SK-N-SH treated with all-trans-retinoic acid at 6 μM for 48 hours (cell line): ENCODE results near the gene CTDNEP1.
A peak's percentile ranks its signal among the peaks of the same experiment; 100 is the strongest.

Source experiments
- ATAC-seq: fragments of 200-7000 bp; cut with Tn5 transposase; 3 replicates; pipeline ENCODE4 v1.9.1; 2020; ENCODE audit warnings: mild to moderate bottlenecking, moderate library complexity
- ARNTL ChIP-seq: fragments of 450-650 bp; formaldehyde crosslinking; IDR thresholded peaks from 2 replicates; pipeline ENCODE4 v1.5.0; 2020; ENCODE audit warnings: low read depth, mild to moderate bottlenecking, moderate library complexity, borderline replicate concordance
- BACH2 ChIP-seq: fragments of 250-450 bp; sonication (Bioruptor Pico); IDR thresholded peaks from 2 replicates; pipeline ENCODE4 v1.9.0; 2021; ENCODE audit warnings: mild to moderate bottlenecking, borderline replicate concordance
- ESRRG ChIP-seq: fragments of 250-450 bp; sonication (Bioruptor Pico); IDR thresholded peaks from 2 replicates; pipeline ENCODE4 v1.6.1; 2021; ENCODE audit warnings: mild to moderate bottlenecking
- ISL1 ChIP-seq: fragments of 250-450 bp; sonication (Bioruptor Pico); IDR thresholded peaks from 2 replicates; pipeline ENCODE4 v2.1.2; 2022; ENCODE audit warnings: mild to moderate bottlenecking, moderate library complexity
- PATZ1 ChIP-seq: fragments of 250-450 bp; sonication (Bioruptor Pico); IDR thresholded peaks from 2 replicates; pipeline ENCODE4 v1.8.0; 2020; ENCODE audit warnings: mild to moderate bottlenecking, moderate library complexity, borderline replicate concordance
- POU6F1 ChIP-seq: fragments of 250-450 bp; sonication (Bioruptor Pico); IDR thresholded peaks from 2 replicates; pipeline ENCODE4 v1.8.0; 2021; ENCODE audit warnings: low read depth, mild to moderate bottlenecking, moderate library complexity, borderline replicate concordance
- PPARA ChIP-seq: fragments of 250-450 bp; sonication (Bioruptor Pico); IDR thresholded peaks from 2 replicates; pipeline ENCODE4 v1.5.0; 2020; ENCODE audit warnings: mild to moderate bottlenecking, borderline replicate concordance
- RARB ChIP-seq: fragments of 250-450 bp; sonication (Bioruptor Pico); IDR thresholded peaks from 2 replicates; pipeline ENCODE4 v1.8.0; 2021; ENCODE audit warnings: mild to moderate bottlenecking, moderate library complexity
- TOX ChIP-seq: fragments of 250-450 bp; sonication (Bioruptor Pico); IDR thresholded peaks from 2 replicates; pipeline ENCODE4 v1.8.0; 2021; ENCODE audit warnings: mild to moderate bottlenecking, moderate library complexity, borderline replicate concordance
- TSHZ2 ChIP-seq: fragments of 250-450 bp; sonication (Bioruptor Pico); IDR thresholded peaks from 2 replicates; pipeline ENCODE4 v1.5.0; 2020; ENCODE audit warnings: mild to moderate bottlenecking, moderate library complexity
- ZC3H10 ChIP-seq: fragments of 250-450 bp; sonication (Bioruptor Pico); IDR thresholded peaks from 2 replicates; pipeline ENCODE4 v1.5.1; 2021; ENCODE audit warnings: mild to moderate bottlenecking, moderate library complexity
- ZFP3 ChIP-seq: fragments of 250-450 bp; sonication (Bioruptor Pico); IDR thresholded peaks from 2 replicates; pipeline ENCODE4 v1.5.0; 2020; ENCODE audit warnings: mild to moderate bottlenecking, moderate library complexity
- ZFP30 ChIP-seq: fragments of 450-650 bp; formaldehyde crosslinking; IDR thresholded peaks from 2 replicates; pipeline ENCODE4 v1.5.0; 2022; ENCODE audit warnings: mild to moderate bottlenecking, moderate library complexity
- ZNF565 ChIP-seq: fragments of 450-650 bp; formaldehyde crosslinking; conservative IDR thresholded peaks from 2 replicates; pipeline ENCODE4 v1.5.0; 2020; ENCODE audit warnings: low read depth, mild to moderate bottlenecking, moderate library complexity
- ZNF70 ChIP-seq: fragments of 450-650 bp; formaldehyde crosslinking; IDR thresholded peaks from 2 replicates; pipeline ENCODE4 v1.5.0; 2020; ENCODE audit warnings: mild to moderate bottlenecking, moderate library complexity
- ZNF8 ChIP-seq: fragments of 450-650 bp; formaldehyde crosslinking; IDR thresholded peaks from 2 replicates; pipeline ENCODE4 v1.5.0; 2020; ENCODE audit warnings: mild to moderate bottlenecking, moderate library complexity
- TF ChIP-seq, protein P1 (sequence below): fragments of 250-450 bp; sonication (Bioruptor Pico); IDR thresholded peaks from 2 replicates; pipeline ENCODE4 v1.5.1; 2020; ENCODE audit warnings: low read depth, mild to moderate bottlenecking, moderate library complexity
- TF ChIP-seq, protein P2 (sequence below): fragments of 250-450 bp; sonication (Bioruptor Pico); IDR thresholded peaks from 2 replicates; pipeline ENCODE4 v1.5.1; 2021; ENCODE audit warnings: mild to moderate bottlenecking, moderate library complexity

Gene CTDNEP1

GRCh38 chr17:7254511-7254910 is 3.0 kb upstream of the CTDNEP1 start:
- ATAC-seq: no peak
- TF ChIP-seq BACH2: no peak
- no peak for TF ChIP-seq ZNF8 (CRISPR knock-in tag)
- TF ChIP-seq POU6F1 (CRISPR knock-in tag): no peak
- TF ChIP-seq, protein P1, sequence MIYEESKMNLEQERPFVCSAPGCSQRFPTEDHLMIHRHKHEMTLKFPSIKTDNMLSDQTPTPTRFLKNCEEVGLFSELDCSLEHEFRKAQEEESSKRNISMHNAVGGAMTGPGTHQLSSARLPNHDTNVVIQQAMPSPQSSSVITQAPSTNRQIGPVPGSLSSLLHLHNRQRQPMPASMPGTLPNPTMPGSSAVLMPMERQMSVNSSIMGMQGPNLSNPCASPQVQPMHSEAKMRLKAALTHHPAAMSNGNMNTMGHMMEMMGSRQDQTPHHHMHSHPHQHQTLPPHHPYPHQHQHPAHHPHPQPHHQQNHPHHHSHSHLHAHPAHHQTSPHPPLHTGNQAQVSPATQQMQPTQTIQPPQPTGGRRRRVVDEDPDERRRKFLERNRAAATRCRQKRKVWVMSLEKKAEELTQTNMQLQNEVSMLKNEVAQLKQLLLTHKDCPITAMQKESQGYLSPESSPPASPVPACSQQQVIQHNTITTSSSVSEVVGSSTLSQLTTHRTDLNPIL (CRISPR knock-in tag): no peak
- no peak for TF ChIP-seq ESRRG (CRISPR knock-in tag)
- TF ChIP-seq ISL1 (CRISPR knock-in tag): no peak
- no peak for TF ChIP-seq RARB (CRISPR knock-in tag)
- no peak for TF ChIP-seq ZNF70 (CRISPR knock-in tag)
- TF ChIP-seq ZC3H10: no peak
- TF ChIP-seq ARNTL (CRISPR knock-in tag): no peak
- TF ChIP-seq ZFP3 (CRISPR knock-in tag): no peak
- TF ChIP-seq, protein P2, sequence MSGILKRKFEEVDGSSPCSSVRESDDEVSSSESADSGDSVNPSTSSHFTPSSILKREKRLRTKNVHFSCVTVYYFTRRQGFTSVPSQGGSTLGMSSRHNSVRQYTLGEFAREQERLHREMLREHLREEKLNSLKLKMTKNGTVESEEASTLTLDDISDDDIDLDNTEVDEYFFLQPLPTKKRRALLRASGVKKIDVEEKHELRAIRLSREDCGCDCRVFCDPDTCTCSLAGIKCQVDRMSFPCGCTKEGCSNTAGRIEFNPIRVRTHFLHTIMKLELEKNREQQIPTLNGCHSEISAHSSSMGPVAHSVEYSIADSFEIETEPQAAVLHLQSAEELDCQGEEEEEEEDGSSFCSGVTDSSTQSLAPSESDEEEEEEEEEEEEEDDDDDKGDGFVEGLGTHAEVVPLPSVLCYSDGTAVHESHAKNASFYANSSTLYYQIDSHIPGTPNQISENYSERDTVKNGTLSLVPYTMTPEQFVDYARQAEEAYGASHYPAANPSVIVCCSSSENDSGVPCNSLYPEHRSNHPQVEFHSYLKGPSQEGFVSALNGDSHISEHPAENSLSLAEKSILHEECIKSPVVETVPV (CRISPR knock-in tag): no peak
- TF ChIP-seq PPARA (CRISPR knock-in tag): no peak
- no peak for TF ChIP-seq TSHZ2 (CRISPR knock-in tag)

DNA sequence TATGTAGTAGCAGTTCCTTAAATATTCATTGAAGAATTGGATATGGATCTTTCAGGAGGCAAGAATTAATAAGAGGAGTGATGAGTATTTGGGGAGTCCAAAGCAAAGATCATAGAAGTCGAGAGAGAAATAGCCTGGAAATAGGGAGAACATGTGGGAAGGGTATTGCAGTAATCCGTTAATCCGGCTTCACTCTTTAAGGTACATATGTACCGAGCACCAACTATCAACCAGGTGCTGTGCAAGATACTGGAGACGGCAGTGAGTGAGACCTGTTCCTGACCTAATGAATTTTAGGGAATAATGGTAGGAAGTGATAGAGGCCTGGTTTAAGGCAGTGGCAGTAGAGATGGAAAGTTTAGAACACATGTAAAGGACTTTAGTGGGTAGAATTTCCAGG is 1.5 kb upstream of the CTDNEP1 start:
- no peak for ATAC-seq
- TF ChIP-seq TSHZ2 (CRISPR knock-in tag) (no peak), ZNF565 (no peak), BACH2 (no peak), ZFP3 (CRISPR knock-in tag) (no peak), ESRRG (CRISPR knock-in tag) (no peak), ZFP30 (no peak), ZC3H10 (no peak)
- TF ChIP-seq, protein P1 (CRISPR knock-in tag): no peak

DNA sequence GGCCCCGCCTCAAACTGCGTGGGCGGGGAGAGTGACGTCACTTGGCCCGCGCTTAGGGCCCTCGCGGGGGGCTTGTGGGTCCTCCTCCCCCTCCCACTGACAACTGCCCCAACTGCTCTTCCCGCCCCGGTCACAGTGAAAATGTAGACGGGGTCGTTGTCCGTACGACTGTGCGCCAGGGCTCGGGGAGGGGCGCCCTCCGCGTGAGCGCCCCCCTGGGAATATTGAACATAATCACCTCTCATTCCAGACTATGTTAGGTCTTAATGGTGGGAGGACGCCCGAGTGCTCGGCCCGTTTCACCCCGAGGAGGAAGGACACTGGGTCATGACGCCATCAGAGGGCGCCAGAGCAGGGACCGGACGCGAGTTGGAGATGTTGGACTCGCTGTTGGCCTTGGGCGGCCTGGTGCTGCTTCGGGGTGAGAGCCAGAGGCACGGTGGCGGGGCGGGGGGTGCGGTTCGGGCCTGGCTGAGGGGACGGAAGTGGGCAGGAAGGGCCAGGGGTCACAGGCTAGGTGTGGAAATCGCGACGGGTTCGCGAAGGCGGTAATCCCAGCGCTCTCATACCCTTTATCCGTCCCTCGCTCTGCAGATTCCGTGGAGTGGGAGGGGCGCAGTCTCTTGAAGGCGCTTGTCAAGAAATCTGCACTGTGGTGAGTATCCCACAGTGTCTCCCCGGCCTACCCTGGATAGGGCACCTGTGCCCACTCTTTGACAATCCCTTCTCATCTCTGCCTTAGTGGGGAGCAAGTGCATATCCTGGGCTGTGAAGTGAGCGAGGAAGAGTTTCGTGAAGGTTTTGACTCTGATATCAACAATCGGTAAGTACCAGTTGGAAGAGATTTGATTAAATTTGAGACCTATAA is 876 bp upstream of the CTDNEP1 start, which contains the start of gene ELP5:
Gene ELP5, plus strand, starts transcription at position 40 of the 868 bp plus-strand sequence. Its CDS starts 336 bp downstream, at position 376.
- peak; percentile 81 for ATAC-seq
- TF ChIP-seq RARB (CRISPR knock-in tag) (no peak), TSHZ2 (CRISPR knock-in tag) (peak; percentile 65; the same call in 1 of the 2 replicates), ZFP3 (CRISPR knock-in tag) (peak; percentile 36; the same call in 1 of the 2 replicates), ESRRG (CRISPR knock-in tag) (no peak), PATZ1 (CRISPR knock-in tag) (no peak), TOX (CRISPR knock-in tag) (no peak)
